T-helper 2 cell (primary cell): ENCODE data around the gene GGCX.

ENCODE experiments used
- DNase-seq, 5 experiments: peaks; one replicate each; pipeline versions ENCODE4 v3.0.0 to v3.0.0-alpha.2; 2012 to 2022

GGCX gene

GRCh38 chr2:85511008-85511811 lies 50.1 kb downstream of the GGCX start:
- no peak for DNase-seq

GRCh38 chr2:85506768-85507181 lies 54.5 kb downstream of the GGCX start:
- no peak for DNase-seq

- no peak for DNase-seq
Observed at GRCh38 chr2:85505551-85506238, 55.6 kb downstream of the GGCX start.

GRCh38 chr2:85504778-85505261 lies 56.5 kb downstream of the GGCX start:
- no peak for DNase-seq

GRCh38 chr2:85503851-85504777 lies 57.2 kb downstream of the GGCX start:
- no peak for DNase-seq

GRCh38 chr2:85503168-85503850 lies 58.0 kb downstream of the GGCX start:
- no peak for DNase-seq

- no peak for DNase-seq
Observed at GRCh38 chr2:85502720-85503119, 58.6 kb downstream of the GGCX start.

GRCh38 chr2:85501248-85501647 lies 60.0 kb downstream of the GGCX start:
- no peak for DNase-seq

GRCh38 chr2:85497944-85498630 lies 63.2 kb downstream of the GGCX start:
- no peak for DNase-seq

GRCh38 chr2:85496436-85496835 lies 64.9 kb downstream of the GGCX start:
- DNase-seq: no peak
